H7 (cell line): ENCODE results near the gene CPPED1. TPM values are rescaled to one million over a fixed set of nuclear protein-coding genes. Genes with fewer than 3 reads are reported as not detected.

Experiments
- DNase-seq: peaks from one replicate; pipeline ENCODE4 v3.0.0; 2012
- H3K27me3 ChIP-seq: 2 replicates; pipeline ENCODE4 v1.6.0; 2011; ENCODE audit warnings: mild to moderate bottlenecking, low read length; ENCODE audit not compliant: control insufficient read depth, insufficient read depth
- H3K36me3 ChIP-seq: replicated peaks from 2 replicates; pipeline ENCODE4 v1.5.1; 2011; ENCODE audit warnings: low read length; ENCODE audit not compliant: control insufficient read depth, insufficient read depth
- H3K4me3 ChIP-seq: 2 replicates; pipeline ENCODE4 v1.5.1; 2011; ENCODE audit warnings: low read depth, mild to moderate bottlenecking, control low read depth, low read length, moderate library complexity; ENCODE audit not compliant: insufficient read depth
- total RNA-seq: library from RNA; depleted of rRNA; stranded (reverse); fragments of >200 nt; shearing (Covaris generic); gene quantifications from 2 replicates; pipeline ENCODE4 v1.2.3, GENCODE V29; 2014

The CPPED1 gene
- total RNA-seq, 1 experiment from 2014 or later = 5.8 TPM

DNA sequence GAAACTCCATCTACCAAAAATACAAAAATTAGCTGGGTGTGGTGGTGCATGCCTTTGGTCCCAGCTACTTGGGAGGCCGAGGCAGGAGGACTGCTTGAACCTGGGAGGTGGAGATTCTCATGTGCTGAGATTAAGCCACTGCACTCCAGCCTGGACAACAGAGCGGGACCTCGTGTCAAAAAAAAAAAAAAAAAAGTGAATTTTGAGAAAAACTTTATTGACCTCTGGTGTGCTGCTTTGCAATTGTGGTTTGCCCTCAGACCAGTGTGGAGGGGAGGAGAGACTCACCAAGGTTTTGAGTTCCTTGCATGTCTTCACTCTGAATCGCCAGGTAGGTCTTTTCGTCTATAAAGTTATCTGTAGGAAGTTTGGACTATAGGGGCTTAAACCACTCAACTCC, 145.2 kb downstream of the CPPED1 start:
- no peaks in the 10 kb centered on the region for H3K36me3 ChIP-seq
- no peaks in the 10 kb centered on the region for H3K27me3 ChIP-seq
- H3K4me3 ChIP-seq = no peak overlapping the region
- DNase-seq = no peak

GRCh38 chr16:12655537-12655936, 148.2 kb downstream of the CPPED1 start:
- DNase-seq = no peak

DNA sequence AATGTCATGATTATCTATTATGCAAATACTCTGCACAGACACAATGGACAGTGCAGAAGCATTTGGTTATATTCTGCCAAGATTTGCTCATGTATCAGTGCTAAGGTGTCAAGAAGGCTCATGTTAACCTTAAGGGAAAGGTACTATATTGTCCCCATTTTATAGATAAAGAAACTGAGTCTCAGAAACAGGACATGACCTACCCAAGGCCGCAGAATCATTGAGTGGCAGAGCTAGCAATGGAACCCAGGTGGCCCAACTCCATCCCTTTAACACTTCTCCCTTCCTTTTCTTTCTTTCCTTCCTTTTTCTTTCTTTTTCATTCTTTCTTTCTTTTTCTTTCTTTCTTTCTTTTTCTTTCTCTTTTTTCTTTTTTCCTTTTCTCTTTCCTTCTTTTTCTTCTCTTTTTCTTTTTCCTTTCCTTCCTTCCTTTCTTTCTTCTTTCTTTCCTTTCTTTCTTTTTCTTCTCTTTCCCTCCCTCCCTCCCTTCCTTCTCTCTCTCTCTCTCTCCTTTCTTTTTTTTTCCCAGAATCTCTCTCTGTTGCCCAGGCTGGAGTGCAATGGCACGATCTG, 149.8 kb downstream of the CPPED1 start:
- DNase-seq = no peak
- no peak overlapping the region for H3K4me3 ChIP-seq
- H3K36me3 ChIP-seq = no peaks in the 10 kb centered on the region
- H3K27me3 ChIP-seq = no peaks in the 10 kb centered on the region

More at GRCh38 chr16:12655537-12655936, 148.2 kb downstream of the CPPED1 start:
- H3K36me3 ChIP-seq = no peaks in the 10 kb centered on the region
- H3K27me3 ChIP-seq = no peaks in the 10 kb centered on the region
- no peak overlapping the region for H3K4me3 ChIP-seq

DNA sequence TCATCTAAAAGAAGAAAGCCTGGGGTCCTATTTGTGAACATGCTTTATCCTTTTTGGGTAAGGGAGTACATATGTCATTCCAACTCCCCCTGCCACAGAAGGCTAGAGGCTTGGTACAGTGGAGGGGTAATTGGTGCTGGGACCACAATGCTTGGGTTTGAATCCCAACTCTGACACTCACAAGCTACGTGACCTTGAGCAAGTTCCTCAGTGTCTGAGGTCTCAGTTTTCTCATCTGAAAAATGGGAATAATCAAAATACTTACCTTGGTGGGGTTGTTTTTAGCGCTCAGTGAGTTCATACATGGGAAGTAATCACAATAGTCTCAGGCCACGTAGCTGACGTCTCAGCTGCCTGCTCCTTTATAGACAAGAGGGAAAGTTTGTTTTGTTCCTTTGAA, 150.8 kb downstream of the CPPED1 start:
- H3K27me3 ChIP-seq = no peaks in the 10 kb centered on the region
- H3K4me3 ChIP-seq = no peak overlapping the region
- no peaks in the 10 kb centered on the region for H3K36me3 ChIP-seq
- DNase-seq = no peak

DNA sequence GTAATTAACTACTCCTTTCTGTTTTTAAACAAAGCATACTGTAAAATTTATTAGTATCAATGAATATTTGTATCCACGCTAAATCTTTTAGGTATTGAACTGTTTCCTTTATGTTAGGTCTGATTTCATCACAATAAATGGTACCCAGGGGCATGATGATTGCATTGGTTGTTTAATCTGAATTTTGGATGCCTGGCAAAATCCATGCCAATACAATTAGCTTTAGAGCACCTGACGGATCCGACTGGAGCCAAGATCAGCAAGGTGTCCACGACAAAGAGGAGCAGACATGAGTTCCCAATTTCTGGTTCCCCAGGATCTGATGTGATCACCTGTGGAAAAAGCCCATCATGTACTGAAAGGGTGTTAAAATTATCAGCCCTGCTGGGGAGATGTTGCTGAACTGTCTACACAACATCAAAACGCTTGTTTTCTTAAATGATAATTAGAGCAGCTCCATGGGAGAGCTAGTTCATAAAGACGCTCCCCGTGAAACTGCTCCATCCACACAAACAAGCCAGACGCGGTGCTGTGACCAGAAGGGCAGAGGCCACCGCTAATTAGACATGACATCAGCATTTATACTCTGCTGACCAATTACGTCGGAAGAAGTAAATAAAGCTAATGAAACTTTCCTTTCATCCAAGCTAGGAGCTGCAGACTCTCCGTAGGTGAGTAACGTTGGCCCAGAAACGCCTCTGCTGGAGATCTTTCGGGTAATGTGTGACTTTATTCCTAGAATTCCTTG, 151.7 kb downstream of the CPPED1 start:
- Histone ChIP-seq H3K4me3 (no peak overlapping the region), H3K36me3 (no peaks in the 10 kb centered on the region)

GRCh38 chr16:12649356-12649755, 154.3 kb downstream of the CPPED1 start:
- DNase-seq = no peak
- H3K27me3 ChIP-seq = no peaks in the 10 kb centered on the region
- no peak overlapping the region for H3K4me3 ChIP-seq
- H3K36me3 ChIP-seq = no peaks in the 10 kb centered on the region

More for the DNA sequence above, 151.7 kb downstream of the CPPED1 start:
- no peaks in the 10 kb centered on the region for H3K27me3 ChIP-seq
- no peak for DNase-seq

DNA sequence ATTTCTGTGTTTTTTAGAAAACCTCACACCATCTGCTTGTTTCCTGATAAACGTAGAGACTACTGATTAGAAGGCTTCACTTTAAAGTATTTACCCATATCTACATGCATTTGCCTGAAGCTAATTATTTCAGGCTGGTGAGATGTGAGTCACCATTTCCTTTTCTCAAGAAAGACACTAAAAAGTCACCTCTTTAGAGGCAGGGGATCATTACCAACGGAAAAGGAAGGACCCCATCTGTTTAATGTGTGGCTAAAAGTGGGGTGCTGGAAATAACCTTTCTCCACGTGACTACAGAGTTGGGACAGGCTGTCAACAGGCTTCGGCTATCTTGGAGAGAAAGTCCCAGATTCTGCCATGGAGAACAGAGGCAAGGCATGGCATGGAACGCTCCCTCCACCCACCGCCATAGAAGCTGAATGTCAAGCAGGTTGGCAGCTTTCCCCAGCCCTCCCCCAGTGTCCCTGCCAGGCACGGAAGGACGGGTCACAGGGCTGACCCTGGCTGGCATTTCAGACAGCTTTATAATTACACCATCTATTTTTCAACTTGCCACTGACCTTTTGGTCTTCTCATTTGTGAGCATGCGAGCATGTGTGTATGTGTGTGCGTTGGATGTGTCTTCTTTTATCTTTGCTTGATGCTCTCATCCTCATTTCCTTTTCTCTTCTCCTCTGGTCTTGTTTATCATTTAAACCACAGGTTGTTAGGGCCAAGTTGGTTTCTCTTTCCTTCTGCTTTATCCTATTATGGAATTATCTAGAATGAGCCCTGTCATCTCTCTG, 157.0 kb downstream of the CPPED1 start:
- no peaks in the 10 kb centered on the region for H3K36me3 ChIP-seq
- DNase-seq = no peak
- H3K27me3 ChIP-seq = no peaks in the 10 kb centered on the region
- H3K4me3 ChIP-seq = no peak overlapping the region

DNA sequence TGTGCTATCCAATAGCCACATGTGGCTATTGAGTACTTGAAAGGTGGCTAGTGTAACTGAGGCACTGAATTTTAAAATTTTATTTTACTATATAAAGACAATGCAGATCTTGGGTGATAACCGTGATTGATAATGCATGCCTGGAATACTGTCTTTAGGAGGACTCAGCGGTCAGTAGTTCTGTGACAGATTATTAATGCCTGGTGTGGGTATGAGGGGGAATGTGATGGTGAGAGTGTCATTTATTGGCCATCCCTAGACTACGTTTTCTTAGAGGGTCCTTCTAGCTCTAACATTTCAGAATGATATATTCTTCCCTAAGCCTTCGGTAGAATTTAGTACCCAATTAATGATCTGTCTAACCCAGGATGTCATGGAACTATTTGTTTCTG, 157.6 kb downstream of the CPPED1 start:
- DNase-seq = no peak
- H3K4me3 ChIP-seq = no peak overlapping the region

GRCh38 chr16:12643034-12643455, 160.6 kb downstream of the CPPED1 start:
- DNase-seq = no peak
- no peak overlapping the region for H3K4me3 ChIP-seq
- H3K36me3 ChIP-seq = no peaks in the 10 kb centered on the region
- no peaks in the 10 kb centered on the region for H3K27me3 ChIP-seq

More for the DNA sequence above, 157.6 kb downstream of the CPPED1 start:
- H3K36me3 ChIP-seq = no peaks in the 10 kb centered on the region
- no peaks in the 10 kb centered on the region for H3K27me3 ChIP-seq

- H3K4me3 ChIP-seq = no peak overlapping the region
- H3K27me3 ChIP-seq = no peaks in the 10 kb centered on the region
- no peak for DNase-seq
- no peaks in the 10 kb centered on the region for H3K36me3 ChIP-seq
Observed at GRCh38 chr16:12639044-12639443, 164.6 kb downstream of the CPPED1 start.

DNA sequence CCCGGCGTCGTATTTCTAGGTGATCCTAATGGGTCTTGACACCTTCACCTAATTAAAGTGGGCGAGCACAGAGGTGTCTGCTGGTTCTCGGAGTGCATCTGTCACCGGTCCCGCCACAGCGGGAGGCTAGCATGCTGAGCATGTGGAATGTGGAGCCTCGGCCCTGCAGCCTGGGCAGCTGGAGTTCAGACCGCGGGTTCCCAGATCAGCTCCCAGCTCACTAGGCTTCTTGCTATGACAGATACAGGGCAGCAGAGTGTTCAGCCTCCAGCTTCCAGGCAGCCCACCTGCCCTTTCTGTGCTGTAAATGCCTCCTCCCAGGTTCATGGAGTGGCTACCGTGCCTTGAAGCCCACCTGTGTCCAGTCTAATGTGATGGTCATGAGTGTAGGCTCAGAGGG, 166.7 kb downstream of the CPPED1 start:
- peak; percentile 39 for DNase-seq
- H3K36me3 ChIP-seq = no peaks in the 10 kb centered on the region
- H3K27me3 ChIP-seq = no peaks in the 10 kb centered on the region
- no peak overlapping the region for H3K4me3 ChIP-seq

DNA sequence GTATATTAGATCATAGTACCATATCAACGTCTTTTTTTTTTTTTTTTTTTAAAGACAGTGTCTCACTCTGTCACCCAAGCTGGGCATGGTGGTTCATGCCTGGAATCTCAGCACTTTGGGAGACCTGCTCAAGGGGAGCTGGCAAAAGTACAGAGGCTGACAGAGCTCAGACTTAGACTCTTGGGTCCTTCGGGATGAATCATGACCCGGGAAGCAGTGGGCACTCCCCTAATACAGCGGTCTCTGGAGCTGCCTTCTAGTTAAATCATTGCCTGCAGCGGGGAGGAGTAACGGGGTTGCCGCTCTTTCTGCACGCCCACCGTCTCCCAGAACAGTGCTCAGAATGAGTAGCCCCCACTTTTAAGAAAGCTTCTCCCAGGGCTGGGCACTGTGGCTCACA, 174.4 kb downstream of the CPPED1 start:
- Histone ChIP-seq H3K36me3 (no peaks in the 10 kb centered on the region), H3K27me3 (no peaks in the 10 kb centered on the region), H3K4me3 (no peak overlapping the region)
- DNase-seq = no peak

DNA sequence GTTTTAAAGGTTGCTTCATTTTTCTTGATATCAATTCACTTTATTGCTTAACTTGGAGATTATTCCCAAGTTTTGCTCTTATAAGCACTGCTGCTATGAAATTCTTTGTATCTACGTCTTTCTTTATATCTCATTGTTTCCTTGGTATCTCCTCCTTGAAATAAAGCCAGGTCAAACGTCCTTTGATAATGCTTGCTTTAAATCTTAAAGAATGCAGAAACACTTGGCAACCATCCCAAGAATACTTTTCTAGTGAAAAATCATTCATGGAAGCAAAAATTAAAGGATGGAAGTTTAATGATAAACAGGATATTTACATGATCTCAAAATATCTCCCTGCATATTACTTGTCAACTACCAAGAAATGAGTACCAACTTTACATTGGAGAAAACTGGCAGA, 175.2 kb downstream of the CPPED1 start:
- Histone ChIP-seq H3K27me3 (no peaks in the 10 kb centered on the region), H3K4me3 (no peak overlapping the region), H3K36me3 (no peaks in the 10 kb centered on the region)
- no peak for DNase-seq

DNA sequence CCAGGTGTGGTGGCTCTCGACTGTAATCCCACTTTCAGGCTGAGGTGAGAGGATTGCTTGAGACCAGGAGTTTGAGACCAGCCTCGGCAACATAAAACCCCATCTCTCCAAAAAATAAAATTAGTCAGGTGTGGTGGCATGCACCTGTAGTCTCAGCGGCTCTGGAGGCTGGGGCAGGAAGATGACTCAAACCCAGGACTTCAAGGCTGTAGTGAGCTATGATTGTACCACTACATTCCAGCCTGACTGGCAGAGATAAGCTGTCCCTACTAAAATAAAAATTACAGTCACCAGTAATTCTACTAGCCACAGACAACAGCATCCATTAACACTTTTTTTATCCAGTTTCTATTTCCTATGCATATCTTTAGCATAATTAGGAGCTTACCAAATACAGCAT, 176.3 kb downstream of the CPPED1 start:
- H3K27me3 ChIP-seq = no peaks in the 10 kb centered on the region

GRCh38 chr16:12626411-12626810, 177.3 kb downstream of the CPPED1 start:
- Histone ChIP-seq H3K36me3 (no peaks in the 10 kb centered on the region), H3K4me3 (no peak overlapping the region), H3K27me3 (no peaks in the 10 kb centered on the region)
- no peak for DNase-seq

More for the DNA sequence above, 176.3 kb downstream of the CPPED1 start:
- H3K36me3 ChIP-seq = no peaks in the 10 kb centered on the region
- DNase-seq = no peak
- no peak overlapping the region for H3K4me3 ChIP-seq
